GM19043 (cell line): ENCODE results near the gene TEX53.

Experiments used
- ATAC-seq: cut with Tn5 transposase; IDR thresholded peaks from one replicate; pipeline ENCODE4 v1.9.1; 2021; ENCODE audit warnings: low read depth; ENCODE audit not compliant: unreplicated experiment

The TEX53 gene

GRCh38 chr9:114607671-114608524 is 49.7 kb downstream of the TEX53 start:
- peak; percentile 45 for ATAC-seq

GRCh38 chr9:114606597-114607207 is 50.9 kb downstream of the TEX53 start:
- no peak for ATAC-seq
